ENCODE data around the gene GRIK1.

- TF ChIP-seq CTCF (IDR thresholded peaks at IDR 0.05) (no peak), POLR2A (IDR thresholded peaks at IDR 0.05) (no peak), EP300 (IDR thresholded peaks at IDR 0.05) (no peak)
These were observed 202.6 kb downstream of the GRIK1 start for GRCh38 chr21:29737186-29737585.

Measured in tibial nerve (tissue), 4 donors.